Measurements from ENCODE around the gene CYB5D1.

- TF ChIP-seq CTCF (IDR thresholded peaks at IDR 0.05) (no peak), POLR2A (IDR thresholded peaks at IDR 0.05) (no peak)
Observed at GRCh38 chr17:7843257-7843535, 14.6 kb upstream of the CYB5D1 start.

Data from thyroid gland (tissue), 4 donors.